RWPE2 (cell line): ENCODE measurements around the gene KRTAP9-2.
"Not testable (repeated sequence)": the region's sequence is repeated elsewhere in the genome, so short reads cannot be mapped to it uniquely, and the experiment has no call there.

Experiments used
- ATAC-seq: fragments of 200-7000 bp; cut with Tn5 transposase; 3 replicates; pipeline ENCODE4 v1.9.1; 2021; ENCODE audit warnings: low read depth
- DNase-seq: peaks from one replicate; pipeline ENCODE4 v3.0.0-alpha.2; 2020; ENCODE audit warnings: low spot score
- H3K27ac ChIP-seq: fragments of 450-650 bp; 2 replicates; pipeline ENCODE4 v1.5.1; 2017; ENCODE audit warnings: mild to moderate bottlenecking; ENCODE audit not compliant: poor library complexity, severe bottlenecking
- H3K27me3 ChIP-seq: fragments of 250-450 bp; sonication (Bioruptor Pico); 2 replicates; pipeline ENCODE4 v1.5.1; 2021; ENCODE audit warnings: mild to moderate bottlenecking, moderate library complexity; ENCODE audit not compliant: insufficient read depth, poor library complexity, severe bottlenecking
- H3K36me3 ChIP-seq: fragments of 250-450 bp; sonication (Bioruptor Pico); 2 replicates; pipeline ENCODE4 v1.5.1; 2020; ENCODE audit warnings: low read depth, mild to moderate bottlenecking, moderate library complexity
- H3K4me1 ChIP-seq: fragments of 250-450 bp; sonication (Bioruptor Pico); 2 replicates; pipeline ENCODE4 v1.5.1; 2021; ENCODE audit warnings: mild to moderate bottlenecking, moderate library complexity; ENCODE audit not compliant: insufficient read depth, poor library complexity, severe bottlenecking
- H3K4me3 ChIP-seq: fragments of 250-450 bp; sonication (Bioruptor Pico); 2 replicates; pipeline ENCODE4 v1.5.1; 2021; ENCODE audit warnings: mild to moderate bottlenecking, moderate library complexity; ENCODE audit not compliant: severe bottlenecking
- H3K9me3 ChIP-seq: fragments of 250-450 bp; sonication (Bioruptor Pico); 2 replicates; pipeline ENCODE4 v1.5.1; 2021; ENCODE audit warnings: mild to moderate bottlenecking, moderate library complexity; ENCODE audit not compliant: severe bottlenecking
- CTCF ChIP-seq: fragments of 450-650 bp; IDR thresholded peaks from one replicate; pipeline ENCODE4 v1.5.1; 2017; ENCODE audit warnings: mild to moderate bottlenecking, moderate library complexity; ENCODE audit not compliant: poor library complexity, severe bottlenecking

Gene KRTAP9-2

GRCh38 chr17:41226598-41227095 lies at the start of gene KRTAP9-2:
KRTAP9-2 (plus strand) TSS chr17:41226648; CDS start chr17:41226655, 7 bp downstream.
- not testable (repeated sequence) for H3K4me3 ChIP-seq, H3K36me3 ChIP-seq, DNase-seq, H3K9me3 ChIP-seq, H3K27me3 ChIP-seq, H3K27ac ChIP-seq, H3K4me1 ChIP-seq, ATAC-seq

DNA sequence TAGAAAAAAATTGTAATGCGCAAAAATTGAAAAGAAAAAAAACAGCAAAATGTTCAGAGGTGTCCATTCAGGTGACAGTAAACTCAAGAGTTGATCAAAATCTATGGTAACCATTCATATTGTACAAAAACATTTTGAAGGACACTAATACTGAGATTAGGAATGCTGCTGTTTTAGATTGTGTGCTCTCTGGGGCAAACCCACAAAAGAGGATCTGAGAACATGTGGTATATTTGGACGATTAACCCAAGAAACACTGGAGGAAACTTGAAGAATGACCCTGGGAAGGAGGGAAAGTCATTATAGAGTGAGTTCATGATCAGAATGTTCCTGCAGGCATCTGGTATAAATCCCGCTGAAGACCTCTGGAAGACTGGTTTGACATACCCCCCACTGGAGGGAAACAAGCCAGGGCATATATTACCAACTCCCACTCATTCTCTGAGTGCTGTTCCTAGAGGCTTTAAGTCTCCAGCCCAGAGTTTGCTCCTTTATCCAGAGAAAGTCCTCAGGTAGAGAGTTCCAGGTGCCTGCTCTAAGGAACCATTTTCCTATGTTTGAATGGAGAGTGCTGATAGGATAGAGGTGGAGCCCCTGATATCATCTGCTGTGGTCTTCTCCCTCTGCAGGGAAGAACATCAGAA lies 49.6 kb upstream of the KRTAP9-2 start:
- TF ChIP-seq CTCF, result no peak

DNA sequence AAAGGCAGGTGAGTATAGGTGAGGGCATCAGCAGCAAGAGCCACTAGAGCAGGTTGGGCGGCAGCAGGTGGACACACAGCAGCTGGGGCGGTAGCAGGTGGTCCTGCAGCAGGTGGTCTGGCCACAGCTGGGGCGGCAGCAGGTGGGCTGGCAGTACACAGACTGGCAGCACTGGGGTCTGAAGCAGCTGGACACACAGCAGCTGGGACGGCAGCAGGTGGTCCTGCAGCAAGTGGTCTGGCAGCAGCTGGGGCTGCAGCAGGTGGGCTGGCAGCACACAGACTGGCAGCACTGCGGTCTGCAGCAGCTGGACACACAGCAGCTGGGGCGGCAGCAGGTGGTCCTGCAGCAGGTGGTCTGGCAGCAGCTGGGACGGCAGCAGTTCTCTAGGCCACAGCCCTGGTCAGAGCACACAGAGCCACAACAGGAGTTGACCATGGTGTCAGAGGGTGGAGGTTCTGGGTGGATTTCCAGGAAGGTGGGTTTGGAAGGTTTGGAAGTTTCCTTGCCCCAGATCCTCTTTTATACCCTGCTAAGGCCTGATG lies 48.6 kb upstream of the KRTAP9-2 start, which contains the start of gene KRTAP4-2:
Gene KRTAP4-2, minus strand, starts transcription at position 495 of the 545 bp plus-strand sequence. Its CDS starts 57 bp downstream, at position 438.
- ATAC-seq (no peak), DNase-seq (no peak)
- Histone ChIP-seq H3K27ac (no peak within 1 kb of the TSS), H3K9me3 (no peaks in the 10 kb centered on the region), H3K4me1 (no peaks in the 10 kb centered on the region), H3K4me3 (no peak within 1 kb of the TSS), H3K27me3 (no peaks in the 10 kb centered on the region), H3K36me3 (no peaks in the 10 kb centered on the region)
- TF ChIP-seq CTCF, result no peak

More for the DNA sequence above, 49.6 kb upstream of the KRTAP9-2 start:
- H3K9me3 ChIP-seq, result no peaks in the 10 kb centered on the region
- no peak overlapping the region for H3K4me3 ChIP-seq
- no peak for ATAC-seq
- no peak for DNase-seq
- no peaks in the 10 kb centered on the region for H3K27me3 ChIP-seq
- H3K4me1 ChIP-seq, result no peaks in the 10 kb centered on the region
- H3K36me3 ChIP-seq, result no peaks in the 10 kb centered on the region
- H3K27ac ChIP-seq, result no peak overlapping the region

- DNase-seq (no peak), ATAC-seq (no peak)
- no peaks in the 10 kb centered on the region for H3K27me3 ChIP-seq
- no peak overlapping the region for H3K4me3 ChIP-seq
- H3K4me1 ChIP-seq, result no peaks in the 10 kb centered on the region
- TF ChIP-seq CTCF, result no peak
- H3K36me3 ChIP-seq, result no peaks in the 10 kb centered on the region
- no peaks in the 10 kb centered on the region for H3K9me3 ChIP-seq
- H3K27ac ChIP-seq, result no peak overlapping the region
Observed at GRCh38 chr17:41178341-41178740, 48.1 kb upstream of the KRTAP9-2 start.

DNA sequence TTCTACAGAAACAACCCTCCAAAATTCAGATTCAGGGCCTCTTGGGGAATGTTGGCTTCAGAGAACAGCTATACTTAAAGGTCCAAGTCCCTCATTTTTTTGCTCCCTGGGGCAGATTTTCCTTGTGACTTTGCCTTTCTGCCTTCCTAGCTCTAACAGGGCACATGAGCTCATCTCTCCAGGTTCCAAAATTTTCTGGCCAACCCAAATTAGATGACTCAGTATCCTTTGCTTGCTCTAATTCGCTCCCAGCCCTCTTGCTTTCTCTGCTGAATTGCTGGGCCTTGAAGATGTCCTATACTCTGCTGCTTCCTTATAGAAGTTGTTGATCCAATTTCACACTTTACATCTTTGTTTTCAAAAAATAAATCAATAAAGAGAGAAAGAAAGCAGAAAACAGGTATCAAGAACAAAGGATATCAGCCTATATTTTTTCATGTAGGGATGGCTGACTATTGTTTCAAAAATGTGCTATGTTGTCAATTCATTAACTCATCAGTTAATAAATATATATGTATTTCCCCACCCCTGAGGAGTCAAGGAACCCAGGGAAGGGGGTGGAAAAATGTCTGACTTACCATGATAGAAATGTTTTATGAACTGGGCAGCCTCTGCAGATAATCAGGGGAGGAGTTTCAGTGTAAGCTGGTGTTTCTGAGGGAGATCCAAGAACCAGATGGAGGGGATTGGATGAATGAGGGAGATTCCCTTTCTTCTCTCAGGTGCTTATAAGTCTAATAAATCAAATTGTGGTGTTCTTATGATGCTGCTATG lies 47.4 kb upstream of the KRTAP9-2 start:
- Histone ChIP-seq H3K27me3 (no peaks in the 10 kb centered on the region), H3K4me1 (no peaks in the 10 kb centered on the region), H3K36me3 (no peaks in the 10 kb centered on the region), H3K4me3 (no peak overlapping the region), H3K9me3 (no peaks in the 10 kb centered on the region), H3K27ac (no peak overlapping the region)
- DNase-seq (no peak), ATAC-seq (no peak)
- TF ChIP-seq CTCF, result no peak
